ENCODE data around the gene SUCLG2.

Gene SUCLG2

GRCh38 chr3:67497746-67498145 is 156.7 kb downstream of the SUCLG2 start:
- no peak overlapping the region for H3K9ac ChIP-seq (ENCODE audit: low read length)
- no peak overlapping the region for H2BK12ac ChIP-seq (ENCODE audit: low read length in 2 of 2)
- H3K4me2 ChIP-seq (ENCODE audit: low read length, poor library complexity, severe bottlenecking), result no peak overlapping the region
- H3K18ac ChIP-seq (ENCODE audit: low read depth in 1 of 2, low read length in 2 of 2), result no peak overlapping the region
- no peak overlapping the region for H4K91ac ChIP-seq (ENCODE audit: low read length)
- H2BK5ac ChIP-seq (ENCODE audit: low read depth, low read length, poor library complexity, severe bottlenecking), result no peak overlapping the region
- H3K36me3 ChIP-seq (ENCODE audit: control insufficient read depth in 1 of 2, insufficient read depth in 2 of 2, low read depth in 1 of 2, low read length in 2 of 2), result peaks cover 4 to 46% of the 10 kb centered on the region in 2 experiments
- no peak overlapping the region for H3K23ac ChIP-seq (ENCODE audit: low read length in 2 of 2)
- H2AFZ ChIP-seq (ENCODE audit: low read depth, low read length), result no peak overlapping the region
- no peaks in the 10 kb centered on the region for H3K4me1 ChIP-seq (ENCODE audit: control insufficient read depth, insufficient read depth, low read depth, low read length)
- no peak overlapping the region for H3K4me3 ChIP-seq (ENCODE audit: insufficient read depth in 1 of 2, low read depth in 1 of 2, low read length in 2 of 2)
- H3K9me3 ChIP-seq (ENCODE audit: control insufficient read depth, low read length), result no peaks in the 10 kb centered on the region
- H3K27ac ChIP-seq (ENCODE audit: low read length, poor library complexity, severe bottlenecking), result no peak overlapping the region
- no peak for DNase-seq
- no peak overlapping the region for H2BK120ac ChIP-seq (ENCODE audit: low read depth, low read length)
- peaks cover 1% of the 10 kb centered on the region for H3K79me1 ChIP-seq (replicated peaks; ENCODE audit: low read length, poor library complexity, severe bottlenecking)
- no peak overlapping the region for H4K8ac ChIP-seq (ENCODE audit: low read length)
- no peak overlapping the region for H2AK5ac ChIP-seq (ENCODE audit: low read length, severe bottlenecking)
- no peaks in the 10 kb centered on the region for H3K27me3 ChIP-seq (ENCODE audit: control insufficient read depth in 1 of 2, insufficient read depth in 1 of 2, low read length in 2 of 2)
- no peak overlapping the region for H2BK15ac ChIP-seq (ENCODE audit: low read depth, poor library complexity, severe bottlenecking)
- no peak overlapping the region for H3K4ac ChIP-seq (ENCODE audit: low read depth in 1 of 2, low read length in 2 of 2)
- no peak overlapping the region for H3K14ac ChIP-seq (ENCODE audit: low read length in 2 of 2)

DNA sequence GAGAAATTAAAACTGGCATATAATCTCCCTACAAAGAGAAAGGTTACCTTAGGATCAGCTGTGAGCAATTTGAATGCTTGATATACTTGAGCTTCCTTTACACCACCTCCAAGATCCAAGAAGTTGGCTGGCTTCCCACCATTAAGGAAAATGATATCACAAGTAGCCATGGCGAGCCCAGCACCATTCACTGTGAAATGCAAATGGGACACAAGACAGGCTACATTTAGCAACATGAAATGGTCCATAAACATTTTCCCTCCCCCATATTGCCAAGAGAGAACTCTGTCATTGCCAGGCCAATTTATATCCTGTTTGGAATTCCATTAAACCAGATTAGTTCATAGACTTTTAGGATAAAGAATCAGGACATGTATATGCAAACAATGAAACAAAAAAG is 158.7 kb downstream of the SUCLG2 start:
- Histone ChIP-seq H3K4ac (ENCODE audit: low read depth in 1 of 2, low read length in 2 of 2) (no peak overlapping the region), H3K27me3 (ENCODE audit: control insufficient read depth in 1 of 2, insufficient read depth in 1 of 2, low read length in 2 of 2) (no peaks in the 10 kb centered on the region), H2BK15ac (ENCODE audit: low read depth, poor library complexity, severe bottlenecking) (no peak overlapping the region), H3K4me1 (ENCODE audit: control insufficient read depth, insufficient read depth, low read depth, low read length) (no peaks in the 10 kb centered on the region), H3K9me3 (ENCODE audit: control insufficient read depth, low read length) (no peaks in the 10 kb centered on the region), H3K23ac (ENCODE audit: low read length in 2 of 2) (no peak overlapping the region), H3K9ac (ENCODE audit: low read length) (no peak overlapping the region), H3K79me1 (replicated peaks; ENCODE audit: low read length, poor library complexity, severe bottlenecking) (peaks cover 3% of the 10 kb centered on the region), H2AFZ (ENCODE audit: low read depth, low read length) (no peak overlapping the region), H2BK12ac (ENCODE audit: low read length in 2 of 2) (no peak overlapping the region), H3K36me3 (ENCODE audit: control insufficient read depth in 1 of 2, insufficient read depth in 2 of 2, low read depth in 1 of 2, low read length in 2 of 2) (peaks cover 4 to 54% of the 10 kb centered on the region in 2 experiments), H3K14ac (ENCODE audit: low read length in 2 of 2) (no peak overlapping the region), H3K4me3 (ENCODE audit: insufficient read depth in 1 of 2, low read depth in 1 of 2, low read length in 2 of 2) (no peak overlapping the region), H3K4me2 (ENCODE audit: low read length, poor library complexity, severe bottlenecking) (no peak overlapping the region), H3K27ac (ENCODE audit: low read length, poor library complexity, severe bottlenecking) (no peak overlapping the region), H4K91ac (ENCODE audit: low read length) (no peak overlapping the region), H3K18ac (ENCODE audit: low read depth in 1 of 2, low read length in 2 of 2) (no peak overlapping the region), H2AK5ac (ENCODE audit: low read length, severe bottlenecking) (no peak overlapping the region), H4K8ac (ENCODE audit: low read length) (no peak overlapping the region), H2BK120ac (ENCODE audit: low read depth, low read length) (no peak overlapping the region), H2BK5ac (ENCODE audit: low read depth, low read length, poor library complexity, severe bottlenecking) (no peak overlapping the region)
- no peak for DNase-seq
- WGBS, result 100% methylated on average over 1 of the region's 1 CpG

DNA sequence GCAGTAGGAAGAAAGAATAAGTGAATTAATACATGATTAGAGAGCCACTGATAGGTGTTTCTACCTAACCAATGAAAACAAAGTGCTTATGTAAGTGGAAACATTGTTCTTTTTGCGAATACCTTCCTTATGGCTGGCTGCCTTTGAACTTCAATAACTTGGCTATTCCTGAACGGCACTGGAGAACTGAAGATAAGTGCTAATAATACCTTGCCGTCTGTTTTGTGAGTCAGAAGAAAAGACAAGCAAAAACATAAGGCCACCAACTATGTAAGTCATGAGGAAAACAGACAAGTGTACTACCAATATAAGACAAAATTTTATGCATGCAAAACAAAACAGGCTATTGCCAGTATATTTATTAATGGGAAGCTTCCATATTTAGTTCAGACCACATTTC is 160.6 kb downstream of the SUCLG2 start:
- WGBS, result 100% methylated on average over 3 of the region's 3 CpGs
- DNase-seq, result no peak
- no peak overlapping the region for H3K4me2 ChIP-seq (ENCODE audit: low read length, poor library complexity, severe bottlenecking)
- H3K79me1 ChIP-seq (replicated peaks; ENCODE audit: low read length, poor library complexity, severe bottlenecking), result peaks cover 3% of the 10 kb centered on the region
- no peak overlapping the region for H3K14ac ChIP-seq (ENCODE audit: low read length in 2 of 2)
- no peak overlapping the region for H2AFZ ChIP-seq (ENCODE audit: low read depth, low read length)
- no peak overlapping the region for H3K4ac ChIP-seq (ENCODE audit: low read depth in 1 of 2, low read length in 2 of 2)
- no peak overlapping the region for H2AK5ac ChIP-seq (ENCODE audit: low read length, severe bottlenecking)
- H4K8ac ChIP-seq (ENCODE audit: low read length), result no peak overlapping the region
- H3K18ac ChIP-seq (ENCODE audit: low read depth in 1 of 2, low read length in 2 of 2), result no peak overlapping the region
- H2BK15ac ChIP-seq (ENCODE audit: low read depth, poor library complexity, severe bottlenecking), result no peak overlapping the region
- no peaks in the 10 kb centered on the region for H3K9me3 ChIP-seq (ENCODE audit: control insufficient read depth, low read length)
- no peak overlapping the region for H2BK5ac ChIP-seq (ENCODE audit: low read depth, low read length, poor library complexity, severe bottlenecking)
- H3K4me1 ChIP-seq (ENCODE audit: control insufficient read depth, insufficient read depth, low read depth, low read length), result no peaks in the 10 kb centered on the region
- H3K27me3 ChIP-seq (ENCODE audit: control insufficient read depth in 1 of 2, insufficient read depth in 1 of 2, low read length in 2 of 2), result no peaks in the 10 kb centered on the region
- H4K91ac ChIP-seq (ENCODE audit: low read length), result no peak overlapping the region
- H2BK120ac ChIP-seq (ENCODE audit: low read depth, low read length), result no peak overlapping the region
- H3K4me3 ChIP-seq (ENCODE audit: insufficient read depth in 1 of 2, low read depth in 1 of 2, low read length in 2 of 2), result no peak overlapping the region
- H3K23ac ChIP-seq (ENCODE audit: low read length in 2 of 2), result no peak overlapping the region
- H3K36me3 ChIP-seq (ENCODE audit: control insufficient read depth in 1 of 2, insufficient read depth in 2 of 2, low read depth in 1 of 2, low read length in 2 of 2), result peaks cover 4 to 57% of the 10 kb centered on the region in 2 experiments
- no peak overlapping the region for H3K9ac ChIP-seq (ENCODE audit: low read length)
- H2BK12ac ChIP-seq (ENCODE audit: low read length in 2 of 2), result no peak overlapping the region
- no peak overlapping the region for H3K27ac ChIP-seq (ENCODE audit: low read length, poor library complexity, severe bottlenecking)

DNA sequence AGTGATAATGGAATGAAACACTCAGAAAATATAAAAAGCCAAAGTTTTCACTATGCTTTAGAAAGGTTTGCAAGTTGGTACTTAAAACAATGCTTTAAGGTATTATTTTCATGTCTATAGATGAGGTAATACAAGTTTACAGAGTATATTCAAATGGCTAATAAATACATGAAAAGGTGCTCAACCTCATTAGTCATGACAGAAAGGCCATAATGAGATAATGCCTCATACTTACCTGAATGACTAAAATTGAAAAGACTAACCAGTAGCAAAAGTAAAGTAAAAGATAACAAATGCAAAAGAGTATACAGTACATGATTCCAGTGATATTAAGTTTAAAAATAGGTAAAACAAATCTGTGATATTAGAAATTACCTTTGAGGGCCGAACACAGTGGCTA is 163.8 kb downstream of the SUCLG2 start:
- Histone ChIP-seq H4K91ac (ENCODE audit: low read length) (no peak overlapping the region), H3K14ac (ENCODE audit: low read length in 2 of 2) (no peak overlapping the region), H3K36me3 (ENCODE audit: control insufficient read depth in 1 of 2, insufficient read depth in 2 of 2, low read depth in 1 of 2, low read length in 2 of 2) (peaks cover 4 to 44% of the 10 kb centered on the region in 2 experiments), H3K9ac (ENCODE audit: low read length) (no peak overlapping the region), H3K27me3 (ENCODE audit: control insufficient read depth in 1 of 2, insufficient read depth in 1 of 2, low read length in 2 of 2) (no peaks in the 10 kb centered on the region), H4K8ac (ENCODE audit: low read length) (no peak overlapping the region), H3K4ac (ENCODE audit: low read depth in 1 of 2, low read length in 2 of 2) (no peak overlapping the region), H3K18ac (ENCODE audit: low read depth in 1 of 2, low read length in 2 of 2) (no peak overlapping the region), H3K23ac (ENCODE audit: low read length in 2 of 2) (no peak overlapping the region), H3K79me1 (replicated peaks; ENCODE audit: low read length, poor library complexity, severe bottlenecking) (peaks cover 3% of the 10 kb centered on the region), H2BK120ac (ENCODE audit: low read depth, low read length) (no peak overlapping the region), H3K27ac (ENCODE audit: low read length, poor library complexity, severe bottlenecking) (no peak overlapping the region), H3K4me3 (ENCODE audit: insufficient read depth in 1 of 2, low read depth in 1 of 2, low read length in 2 of 2) (no peak overlapping the region), H2BK12ac (ENCODE audit: low read length in 2 of 2) (no peak overlapping the region), H2AFZ (ENCODE audit: low read depth, low read length) (no peak overlapping the region), H2AK5ac (ENCODE audit: low read length, severe bottlenecking) (no peak overlapping the region), H2BK15ac (ENCODE audit: low read depth, poor library complexity, severe bottlenecking) (no peak overlapping the region), H3K9me3 (ENCODE audit: control insufficient read depth, low read length) (no peaks in the 10 kb centered on the region), H2BK5ac (ENCODE audit: low read depth, low read length, poor library complexity, severe bottlenecking) (no peak overlapping the region), H3K4me2 (ENCODE audit: low read length, poor library complexity, severe bottlenecking) (no peak overlapping the region), H3K4me1 (ENCODE audit: control insufficient read depth, insufficient read depth, low read depth, low read length) (no peaks in the 10 kb centered on the region)
- no peak for DNase-seq
- 100% methylated on average over 1 of the region's 1 CpG for WGBS
